ENCODE results near the gene KLHDC3.
A peak's percentile ranks its signal among the peaks of the same experiment; 100 is the strongest.

The KLHDC3 gene

DNA sequence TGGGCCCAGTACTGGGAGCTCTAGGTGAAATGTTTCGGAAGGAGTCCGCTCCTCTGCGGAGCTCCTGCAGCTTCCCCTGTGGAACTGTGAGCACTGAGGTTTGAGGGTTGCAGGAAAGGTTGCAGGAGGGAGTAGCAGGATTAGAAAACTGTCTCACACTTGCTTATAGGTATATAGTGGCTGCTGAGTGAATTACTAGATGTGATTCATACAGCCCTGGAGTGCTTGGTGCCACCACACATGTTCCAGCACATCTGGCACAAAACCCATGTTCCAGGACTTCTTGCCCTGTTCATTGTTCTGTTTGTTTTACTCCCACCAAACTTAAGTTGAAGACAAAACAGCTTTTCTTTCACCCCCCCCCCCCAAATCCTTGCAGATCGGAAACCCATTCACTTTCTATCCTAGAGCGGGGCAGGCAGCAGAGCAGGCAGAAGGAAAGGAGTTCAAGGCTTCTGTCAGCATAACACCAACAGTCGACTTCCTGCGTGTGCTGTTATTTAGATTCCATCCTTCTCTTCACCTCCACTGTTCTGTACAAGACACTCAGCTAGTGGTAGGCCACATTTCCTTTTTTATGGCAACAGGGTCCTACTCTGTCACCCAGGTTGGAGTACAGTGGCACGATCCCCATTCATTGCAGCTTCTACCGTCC, 34.4 kb upstream of the KLHDC3 start:
- Histone ChIP-seq H3K27me3 (ENCODE audit: insufficient read depth, poor library complexity, severe bottlenecking) (no peaks in the 10 kb centered on the region), H3K4me3 (ENCODE audit: severe bottlenecking) (peak overlapping the region; percentile 84), H3K27ac (ENCODE audit: poor library complexity, severe bottlenecking) (peak overlapping the region; percentile 69), H3K4me1 (ENCODE audit: insufficient read depth, poor library complexity, severe bottlenecking) (peaks cover 2% of the 10 kb centered on the region), H3K36me3 (ENCODE audit: low read depth) (no peaks in the 10 kb centered on the region; the same call in 1 of the 2 replicates), H3K9me3 (ENCODE audit: severe bottlenecking) (no peaks in the 10 kb centered on the region)
- ATAC-seq (ENCODE audit: low read depth): peak; percentile 32
- TF ChIP-seq, protein P1, sequence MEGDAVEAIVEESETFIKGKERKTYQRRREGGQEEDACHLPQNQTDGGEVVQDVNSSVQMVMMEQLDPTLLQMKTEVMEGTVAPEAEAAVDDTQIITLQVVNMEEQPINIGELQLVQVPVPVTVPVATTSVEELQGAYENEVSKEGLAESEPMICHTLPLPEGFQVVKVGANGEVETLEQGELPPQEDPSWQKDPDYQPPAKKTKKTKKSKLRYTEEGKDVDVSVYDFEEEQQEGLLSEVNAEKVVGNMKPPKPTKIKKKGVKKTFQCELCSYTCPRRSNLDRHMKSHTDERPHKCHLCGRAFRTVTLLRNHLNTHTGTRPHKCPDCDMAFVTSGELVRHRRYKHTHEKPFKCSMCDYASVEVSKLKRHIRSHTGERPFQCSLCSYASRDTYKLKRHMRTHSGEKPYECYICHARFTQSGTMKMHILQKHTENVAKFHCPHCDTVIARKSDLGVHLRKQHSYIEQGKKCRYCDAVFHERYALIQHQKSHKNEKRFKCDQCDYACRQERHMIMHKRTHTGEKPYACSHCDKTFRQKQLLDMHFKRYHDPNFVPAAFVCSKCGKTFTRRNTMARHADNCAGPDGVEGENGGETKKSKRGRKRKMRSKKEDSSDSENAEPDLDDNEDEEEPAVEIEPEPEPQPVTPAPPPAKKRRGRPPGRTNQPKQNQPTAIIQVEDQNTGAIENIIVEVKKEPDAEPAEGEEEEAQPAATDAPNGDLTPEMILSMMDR (IDR thresholded peaks at IDR 0.05; ENCODE audit: poor library complexity, severe bottlenecking): no peak
- no peak for DNase-seq (ENCODE audit: low spot score)

DNA sequence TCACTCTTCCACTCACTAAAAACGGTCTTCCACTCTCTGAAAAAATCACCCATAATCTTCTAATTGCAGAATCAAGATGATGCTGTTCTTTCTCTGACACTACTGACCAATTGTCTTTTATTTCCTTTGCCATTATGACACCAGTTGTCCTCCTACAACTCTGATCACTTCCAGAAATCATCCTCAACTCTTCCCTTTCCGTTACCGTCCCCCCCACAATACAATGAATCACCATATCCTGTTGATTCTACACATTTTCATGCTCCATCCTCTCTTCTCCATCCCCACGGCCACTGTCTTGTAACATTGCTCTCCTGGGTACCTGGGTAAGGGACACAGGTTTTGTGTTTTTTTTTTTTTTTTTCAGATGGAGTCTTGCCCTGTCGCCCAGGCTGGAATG, 32.2 kb upstream of the KLHDC3 start:
- ATAC-seq (ENCODE audit: low read depth) (no peak), DNase-seq (ENCODE audit: low spot score) (no peak)
- H3K27ac ChIP-seq (ENCODE audit: poor library complexity, severe bottlenecking): no peak overlapping the region
- TF ChIP-seq, protein P1 (IDR thresholded peaks at IDR 0.05; ENCODE audit: poor library complexity, severe bottlenecking): no peak
- H3K27me3 ChIP-seq (ENCODE audit: insufficient read depth, poor library complexity, severe bottlenecking): no peaks in the 10 kb centered on the region
- no peak overlapping the region for H3K4me3 ChIP-seq (ENCODE audit: severe bottlenecking)
- peaks cover 7% of the 10 kb centered on the region for H3K4me1 ChIP-seq (ENCODE audit: insufficient read depth, poor library complexity, severe bottlenecking)
- H3K36me3 ChIP-seq (ENCODE audit: low read depth): no peaks in the 10 kb centered on the region; the same call in 1 of the 2 replicates
- no peaks in the 10 kb centered on the region for H3K9me3 ChIP-seq (ENCODE audit: severe bottlenecking)

DNA sequence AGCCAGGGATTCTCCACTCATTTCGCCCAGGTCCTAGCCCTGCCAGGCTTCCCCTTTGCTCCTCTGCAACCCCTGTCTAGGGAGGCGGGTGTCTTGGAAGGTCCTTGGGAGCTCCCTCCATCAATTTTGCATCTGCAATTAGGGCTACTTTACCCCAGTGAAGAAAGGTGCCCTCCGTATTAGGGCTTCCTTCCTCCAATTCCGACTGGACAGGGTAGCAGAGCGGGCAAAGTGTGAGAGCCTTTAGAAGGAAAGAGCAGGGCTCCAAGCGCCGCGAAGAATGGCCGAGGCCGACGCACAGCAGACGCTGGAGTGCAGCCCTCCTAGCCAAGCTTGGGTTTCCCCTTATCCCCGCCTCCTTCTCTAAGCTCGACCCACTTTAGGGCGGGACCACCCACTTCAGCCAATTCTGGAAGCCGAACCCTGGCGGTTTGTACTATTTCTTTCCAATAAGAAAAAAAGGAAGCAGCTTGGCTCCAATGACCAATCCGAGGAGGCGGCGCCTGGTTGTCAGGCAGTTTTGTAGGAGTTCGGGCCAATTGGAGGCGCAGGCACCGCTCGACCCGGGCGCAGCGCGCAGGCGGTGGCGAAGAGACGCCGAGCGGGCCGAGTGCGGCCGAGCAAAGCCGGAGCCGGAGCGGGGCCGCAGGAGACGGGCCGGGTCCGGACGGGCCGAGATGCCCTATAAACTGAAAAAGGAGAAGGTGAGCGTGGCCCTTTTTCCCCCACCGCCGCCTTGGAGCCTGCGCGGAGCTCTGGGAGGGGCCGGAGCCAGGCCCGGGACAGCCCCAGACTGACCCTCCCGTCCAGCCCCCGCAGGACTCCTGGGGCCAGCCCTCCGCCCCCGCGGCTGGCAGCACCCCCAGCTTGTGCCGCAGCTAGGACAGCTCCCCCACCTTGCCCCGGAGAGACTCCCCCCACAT, 29.8 kb upstream of the KLHDC3 start, which contains the start of gene PPP2R5D:
TSS of gene PPP2R5D (plus strand) at position 570 of the 923 bp plus-strand sequence. CDS start at position 678, 108 bp downstream.
- H3K27me3 ChIP-seq (ENCODE audit: insufficient read depth, poor library complexity, severe bottlenecking): no peaks in the 10 kb centered on the region
- DNase-seq (ENCODE audit: low spot score) (peak; percentile 97), ATAC-seq (ENCODE audit: low read depth) (peak; percentile 94)
- H3K4me3 ChIP-seq (ENCODE audit: severe bottlenecking): peak within 1 kb of the TSS; percentile 77
- H3K36me3 ChIP-seq (ENCODE audit: low read depth): peaks cover 13% of the 10 kb centered on the region
- peaks cover 4% of the 10 kb centered on the region for H3K4me1 ChIP-seq (ENCODE audit: insufficient read depth, poor library complexity, severe bottlenecking)
- H3K27ac ChIP-seq (ENCODE audit: poor library complexity, severe bottlenecking): peak within 1 kb of the TSS; percentile 23
- H3K9me3 ChIP-seq (ENCODE audit: severe bottlenecking): no peaks in the 10 kb centered on the region
- TF ChIP-seq, protein P1 (IDR thresholded peaks at IDR 0.05; ENCODE audit: poor library complexity, severe bottlenecking): no peak

DNA sequence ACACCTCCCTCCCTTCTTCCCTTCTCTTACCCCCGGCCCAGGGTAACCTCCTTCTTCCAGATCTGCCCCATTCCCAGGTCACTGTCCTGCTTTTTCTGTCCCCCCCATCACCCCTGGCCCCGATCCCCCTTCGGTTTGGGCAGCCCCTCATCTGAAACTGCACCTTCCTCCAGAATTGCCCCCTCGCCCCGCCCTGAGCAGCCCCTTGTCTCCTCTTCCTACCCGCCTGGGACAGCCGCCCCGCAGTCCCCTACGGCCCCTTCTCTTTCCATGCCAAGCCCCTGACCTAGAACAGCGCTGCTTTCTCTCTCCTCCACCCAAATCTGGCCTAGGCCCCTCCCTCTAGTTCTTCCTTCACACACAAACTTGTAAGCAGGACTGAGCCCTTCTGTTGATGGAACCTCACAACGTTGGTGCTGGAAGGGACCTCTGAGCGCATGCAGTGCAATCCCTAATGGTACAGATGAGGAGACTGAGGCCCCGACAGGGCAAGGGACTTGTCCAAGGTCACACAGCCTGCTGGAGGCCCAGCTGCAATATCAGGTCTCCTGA, 29.0 kb upstream of the KLHDC3 start:
- peaks cover 20% of the 10 kb centered on the region for H3K36me3 ChIP-seq (ENCODE audit: low read depth)
- no peaks in the 10 kb centered on the region for H3K9me3 ChIP-seq (ENCODE audit: severe bottlenecking)
- peaks cover 4% of the 10 kb centered on the region for H3K4me1 ChIP-seq (ENCODE audit: insufficient read depth, poor library complexity, severe bottlenecking)
- no peak for ATAC-seq (ENCODE audit: low read depth)
- H3K4me3 ChIP-seq (ENCODE audit: severe bottlenecking): peak overlapping the region; percentile 77
- no peak for DNase-seq (ENCODE audit: low spot score)
- peak overlapping the region; percentile 23 for H3K27ac ChIP-seq (ENCODE audit: poor library complexity, severe bottlenecking)
- H3K27me3 ChIP-seq (ENCODE audit: insufficient read depth, poor library complexity, severe bottlenecking): no peaks in the 10 kb centered on the region
- TF ChIP-seq, protein P1 (IDR thresholded peaks at IDR 0.05; ENCODE audit: poor library complexity, severe bottlenecking): no peak
